Astrocyte of the cerebellum (primary cell): ENCODE results near the gene KRTAP9-7.

ENCODE experiments used
- DNase-seq: peaks from one replicate; pipeline ENCODE4 v3.0.0-alpha.2; 2011; ENCODE audit warnings: low read depth
- H3K4me3 ChIP-seq: 2 replicates; pipeline ENCODE4 v1.5.1; 2011; ENCODE audit warnings: mild to moderate bottlenecking, low read depth, low read length, moderate library complexity
- in situ Hi-C: cut with HindIII; loops from 2 replicates; pipeline ENCODE4 v1.10.0; 2017; ENCODE audit warnings: low sequenced_read_pairs
- TF ChIP-seq, protein P1 (sequence below): IDR thresholded peaks from 2 replicates; pipeline ENCODE4 v1.5.1; 2012; ENCODE audit warnings: low read length, low read depth, moderate library complexity, mild to moderate bottlenecking; ENCODE audit errors: missing control alignments

The KRTAP9-7 gene

DNA sequence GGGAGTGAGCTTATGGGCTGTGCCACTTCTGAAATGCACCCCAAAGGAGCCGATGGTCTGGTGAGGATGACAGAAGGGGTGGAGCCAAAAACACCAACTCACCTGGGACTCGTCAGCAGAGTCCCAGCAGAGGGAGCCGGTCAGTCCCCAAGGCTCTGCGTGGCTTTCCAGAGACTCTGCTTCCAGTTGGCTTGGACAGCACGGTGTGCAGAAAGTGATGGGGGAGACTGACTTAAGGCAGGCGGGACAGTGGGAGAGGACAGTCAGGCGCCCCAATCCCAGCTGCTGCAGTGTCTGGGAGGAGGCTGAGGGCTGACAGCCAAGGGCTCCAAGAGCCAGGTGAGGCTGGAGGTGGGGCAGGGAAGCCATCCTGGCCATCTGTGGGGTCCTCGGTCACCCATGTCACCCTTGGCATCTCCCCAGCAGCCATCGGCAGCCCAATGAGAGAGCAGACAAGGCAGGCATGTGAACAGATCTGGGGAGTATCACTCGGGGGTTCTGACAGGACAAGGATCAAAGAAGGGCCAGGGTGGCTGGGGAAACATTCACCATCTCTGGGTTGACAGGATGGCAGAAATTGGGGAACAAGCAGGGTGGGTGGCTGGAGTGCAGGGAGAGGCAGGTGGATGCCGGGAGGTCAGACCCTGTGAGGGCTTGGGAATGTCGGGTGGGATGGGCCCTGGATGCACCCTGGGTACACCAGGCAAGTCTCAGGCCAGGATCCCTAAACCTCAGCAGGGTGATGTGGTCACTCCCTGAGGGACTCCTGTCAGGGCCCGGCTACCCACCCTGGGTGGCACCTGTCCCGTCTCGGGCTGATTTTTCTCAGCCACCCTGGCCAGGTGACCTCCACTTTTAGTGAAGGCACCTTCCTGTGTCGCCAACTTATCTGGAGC, 48.9 kb downstream of the KRTAP9-7 start:
- in situ Hi-C loops: no loop called here
- DNase-seq: no peak
- no peak overlapping the region for H3K4me3 ChIP-seq
- TF ChIP-seq, protein P1, sequence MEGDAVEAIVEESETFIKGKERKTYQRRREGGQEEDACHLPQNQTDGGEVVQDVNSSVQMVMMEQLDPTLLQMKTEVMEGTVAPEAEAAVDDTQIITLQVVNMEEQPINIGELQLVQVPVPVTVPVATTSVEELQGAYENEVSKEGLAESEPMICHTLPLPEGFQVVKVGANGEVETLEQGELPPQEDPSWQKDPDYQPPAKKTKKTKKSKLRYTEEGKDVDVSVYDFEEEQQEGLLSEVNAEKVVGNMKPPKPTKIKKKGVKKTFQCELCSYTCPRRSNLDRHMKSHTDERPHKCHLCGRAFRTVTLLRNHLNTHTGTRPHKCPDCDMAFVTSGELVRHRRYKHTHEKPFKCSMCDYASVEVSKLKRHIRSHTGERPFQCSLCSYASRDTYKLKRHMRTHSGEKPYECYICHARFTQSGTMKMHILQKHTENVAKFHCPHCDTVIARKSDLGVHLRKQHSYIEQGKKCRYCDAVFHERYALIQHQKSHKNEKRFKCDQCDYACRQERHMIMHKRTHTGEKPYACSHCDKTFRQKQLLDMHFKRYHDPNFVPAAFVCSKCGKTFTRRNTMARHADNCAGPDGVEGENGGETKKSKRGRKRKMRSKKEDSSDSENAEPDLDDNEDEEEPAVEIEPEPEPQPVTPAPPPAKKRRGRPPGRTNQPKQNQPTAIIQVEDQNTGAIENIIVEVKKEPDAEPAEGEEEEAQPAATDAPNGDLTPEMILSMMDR: no peak

DNA sequence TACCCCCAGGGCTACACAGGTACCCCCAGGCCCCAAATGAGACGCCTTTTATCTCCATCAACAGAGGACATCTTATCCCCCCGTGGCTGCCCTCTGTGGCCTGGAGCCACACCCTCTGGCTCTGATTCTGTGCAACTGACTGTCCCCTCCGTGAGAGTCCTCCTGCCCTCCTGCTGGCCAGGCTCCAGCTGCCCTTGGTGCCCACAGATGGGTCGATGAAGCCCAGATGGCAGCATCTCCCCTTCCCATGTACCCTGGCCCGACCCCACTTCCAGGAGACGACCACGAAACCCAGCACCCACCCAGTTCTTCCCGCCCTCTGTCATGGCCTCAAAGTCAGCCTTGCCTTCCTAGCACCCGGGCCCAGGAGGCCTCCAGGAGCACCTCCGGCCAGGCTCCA, 49.6 kb downstream of the KRTAP9-7 start:
- in situ Hi-C loops: no loop called here
- no peak for DNase-seq
- no peak overlapping the region for H3K4me3 ChIP-seq
- TF ChIP-seq, protein P1: no peak

DNA sequence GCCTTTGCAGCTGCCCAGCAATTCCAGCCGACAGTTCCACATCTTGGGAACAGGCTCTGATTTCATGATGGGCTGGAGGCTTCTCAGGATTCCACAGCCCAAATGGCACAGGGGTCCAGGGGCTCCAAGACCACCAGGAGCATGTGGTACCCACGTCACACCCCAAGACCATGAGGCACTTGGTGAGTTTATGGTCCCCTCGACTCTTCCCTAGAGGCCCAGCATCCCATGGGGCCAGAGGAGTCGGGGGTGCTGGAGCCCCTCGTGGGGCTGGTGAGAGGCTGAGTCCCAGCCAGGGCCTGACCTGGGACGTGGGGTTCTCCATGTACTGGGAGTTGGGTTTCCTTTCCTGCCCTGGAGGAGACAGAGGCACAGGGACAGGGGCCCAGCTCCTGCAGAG, 50.1 kb downstream of the KRTAP9-7 start:
- H3K4me3 ChIP-seq: no peak overlapping the region
- no peak for DNase-seq
- TF ChIP-seq, protein P1: no peak
- in situ Hi-C loops: no loop called here
